ENCODE data around the gene YIF1B.

The YIF1B gene

DNA sequence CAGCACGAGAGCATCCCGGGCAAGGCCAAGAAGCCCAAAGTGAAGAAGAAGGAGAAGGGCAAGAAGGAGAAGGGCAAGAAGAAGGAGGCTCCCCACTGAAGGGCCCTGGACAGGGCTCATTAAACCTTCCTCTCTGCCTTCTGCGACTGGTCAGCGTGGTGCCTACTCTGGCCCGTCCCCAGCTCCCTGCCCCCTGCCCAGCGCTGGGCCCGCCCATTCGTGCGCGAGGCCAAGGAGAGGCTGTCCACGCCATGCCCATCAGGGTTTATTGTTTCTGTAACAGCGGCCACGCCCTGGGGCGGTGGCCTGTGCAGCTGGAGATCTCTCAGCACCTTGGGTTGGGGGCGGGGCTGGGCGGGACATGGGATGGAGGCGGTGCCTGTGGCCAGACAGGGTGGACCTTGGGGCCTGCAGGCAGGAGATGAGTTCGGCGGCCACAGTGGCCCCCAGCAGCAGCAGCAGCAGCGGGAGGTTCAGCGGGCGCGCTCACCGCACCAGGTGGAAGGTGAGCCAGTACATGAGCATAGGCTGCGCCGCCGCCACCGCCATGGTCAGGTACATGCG is 10.8 kb downstream of the YIF1B start:
- H3K4me3 ChIP-seq = no peak overlapping the region
- H3K27ac ChIP-seq = no peak overlapping the region
- no peak for DNase-seq (ENCODE audit: low spot score)
- TF ChIP-seq, protein P1, sequence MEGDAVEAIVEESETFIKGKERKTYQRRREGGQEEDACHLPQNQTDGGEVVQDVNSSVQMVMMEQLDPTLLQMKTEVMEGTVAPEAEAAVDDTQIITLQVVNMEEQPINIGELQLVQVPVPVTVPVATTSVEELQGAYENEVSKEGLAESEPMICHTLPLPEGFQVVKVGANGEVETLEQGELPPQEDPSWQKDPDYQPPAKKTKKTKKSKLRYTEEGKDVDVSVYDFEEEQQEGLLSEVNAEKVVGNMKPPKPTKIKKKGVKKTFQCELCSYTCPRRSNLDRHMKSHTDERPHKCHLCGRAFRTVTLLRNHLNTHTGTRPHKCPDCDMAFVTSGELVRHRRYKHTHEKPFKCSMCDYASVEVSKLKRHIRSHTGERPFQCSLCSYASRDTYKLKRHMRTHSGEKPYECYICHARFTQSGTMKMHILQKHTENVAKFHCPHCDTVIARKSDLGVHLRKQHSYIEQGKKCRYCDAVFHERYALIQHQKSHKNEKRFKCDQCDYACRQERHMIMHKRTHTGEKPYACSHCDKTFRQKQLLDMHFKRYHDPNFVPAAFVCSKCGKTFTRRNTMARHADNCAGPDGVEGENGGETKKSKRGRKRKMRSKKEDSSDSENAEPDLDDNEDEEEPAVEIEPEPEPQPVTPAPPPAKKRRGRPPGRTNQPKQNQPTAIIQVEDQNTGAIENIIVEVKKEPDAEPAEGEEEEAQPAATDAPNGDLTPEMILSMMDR (IDR thresholded peaks at IDR 0.05) = no peak

DNA sequence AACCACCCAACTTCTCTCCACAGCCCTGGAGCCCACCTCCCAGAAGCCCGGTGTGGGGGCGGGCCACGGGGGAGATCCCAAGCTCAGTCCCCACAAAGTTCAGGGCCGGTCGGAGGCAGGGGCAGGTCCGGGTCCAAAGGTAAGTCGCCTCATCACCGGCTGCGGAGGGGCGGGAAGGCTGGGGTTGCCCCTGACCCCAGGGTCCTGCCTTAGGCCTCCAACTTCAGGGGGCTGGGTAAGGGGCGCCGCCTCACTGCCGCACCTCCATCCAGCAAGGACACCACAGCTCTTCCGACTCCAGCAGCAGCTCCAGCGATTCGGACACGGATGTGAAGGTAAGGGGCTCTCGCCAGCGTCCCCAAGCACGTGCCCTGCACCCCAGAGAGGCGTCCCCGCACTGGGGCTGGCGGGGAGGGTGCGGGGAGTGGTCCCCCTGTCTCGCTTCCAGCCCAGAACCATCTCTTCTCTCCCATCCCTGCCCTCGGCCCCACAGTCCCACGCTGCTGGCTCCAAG is 11.3 kb downstream of the YIF1B start:
- Histone ChIP-seq H3K27ac (no peak overlapping the region), H3K4me3 (no peak overlapping the region)
- TF ChIP-seq, protein P1 (IDR thresholded peaks at IDR 0.05) = no peak
- no peak for DNase-seq (ENCODE audit: low spot score)

DNA sequence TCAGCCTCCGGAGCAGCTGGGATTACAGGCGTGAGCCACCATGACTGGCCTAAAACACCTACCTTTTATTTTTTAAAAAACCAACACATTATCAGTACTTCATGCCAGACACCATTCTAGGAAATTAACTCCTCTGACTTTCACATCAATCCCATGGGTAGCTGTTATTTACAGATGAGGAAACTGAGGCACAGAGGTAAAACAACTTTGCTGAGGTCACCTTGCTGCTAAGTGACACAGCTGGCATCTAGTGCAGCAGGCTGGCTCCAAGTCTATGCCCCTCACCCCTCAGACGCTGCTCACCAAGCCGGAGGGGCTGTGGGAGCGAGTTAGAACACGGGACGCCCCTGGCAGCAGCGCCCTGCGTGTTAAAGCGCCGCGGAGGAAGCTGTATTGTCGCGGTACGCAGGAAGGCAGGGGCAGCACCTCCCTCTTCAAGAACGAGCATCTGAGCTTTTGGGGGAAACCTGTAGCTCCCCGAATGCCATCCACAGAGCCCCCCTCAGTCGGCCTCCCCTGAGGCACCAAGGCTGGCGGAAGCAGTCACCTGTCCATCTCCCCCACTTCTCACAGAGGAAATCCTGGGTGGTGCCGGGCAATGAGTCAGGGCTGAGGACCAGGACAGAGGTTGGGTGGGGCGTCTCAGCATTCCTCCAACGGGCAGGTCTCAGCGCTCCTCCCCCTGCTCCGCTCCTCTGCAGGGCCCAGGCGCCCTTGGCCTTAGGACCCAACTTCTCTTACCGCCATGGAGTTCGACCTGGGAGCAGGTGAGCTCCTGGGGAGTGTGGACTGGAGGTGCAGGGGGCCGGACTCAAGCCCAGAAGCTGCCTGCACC is 12.0 kb downstream of the YIF1B start, which contains the start of gene C19orf33:
Gene C19orf33 (plus strand): TSS at position 735 of the 835 bp plus-strand sequence. CDS start 11 bp downstream, at position 746.
- Histone ChIP-seq H3K4me3 (no peak within 1 kb of the TSS), H3K27ac (no peak within 1 kb of the TSS)
- TF ChIP-seq, protein P1 (IDR thresholded peaks at IDR 0.05) = no peak
- no peak for DNase-seq (ENCODE audit: low spot score)

DNA sequence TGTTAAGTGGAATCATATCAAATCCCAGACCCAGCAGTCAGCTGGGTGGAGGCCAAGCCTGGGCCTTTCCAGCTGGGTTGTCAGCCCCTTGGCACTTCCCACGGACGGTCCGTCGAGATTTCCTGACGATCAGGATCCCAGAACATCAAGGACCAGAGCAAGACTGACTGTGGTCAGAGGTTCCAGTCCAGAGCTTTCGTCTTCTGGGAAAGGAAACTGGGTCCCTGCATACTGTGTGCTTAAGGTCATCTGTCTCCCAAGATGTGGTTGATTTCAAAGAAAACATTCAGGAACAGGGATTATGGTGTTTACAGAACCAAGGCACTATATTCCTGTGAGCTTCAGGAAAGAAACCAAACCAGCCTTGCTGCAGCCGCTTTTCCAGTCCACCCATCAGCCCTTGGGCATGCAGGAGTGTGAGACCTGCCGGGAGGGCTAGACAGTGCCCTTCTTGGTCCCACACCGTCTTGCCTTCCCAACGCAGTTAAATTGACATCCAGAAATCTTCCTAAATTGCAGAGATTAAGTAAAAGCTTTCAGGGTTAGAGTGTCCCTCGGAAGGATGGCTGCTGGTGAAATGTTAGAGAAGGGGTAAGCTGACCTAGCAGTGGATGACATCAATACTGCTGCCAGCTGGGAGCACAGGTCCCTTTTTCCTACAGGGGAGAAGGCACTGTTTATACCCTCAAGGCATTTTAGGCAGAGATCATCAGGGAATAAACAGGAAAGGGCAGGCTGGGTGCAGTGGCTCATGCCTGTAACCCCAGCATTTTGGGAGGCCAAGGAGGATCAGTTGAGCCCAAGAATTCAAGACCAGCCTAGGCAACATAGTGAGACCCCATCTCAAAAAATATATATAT is 16.7 kb downstream of the YIF1B start:
- TF ChIP-seq, protein P1 (IDR thresholded peaks at IDR 0.05) = no peak
- Histone ChIP-seq H3K27ac (peak overlapping the region; percentile 42 to 66), H3K4me3 (no peak overlapping the region)
- no peak for DNase-seq (ENCODE audit: low spot score)

DNA sequence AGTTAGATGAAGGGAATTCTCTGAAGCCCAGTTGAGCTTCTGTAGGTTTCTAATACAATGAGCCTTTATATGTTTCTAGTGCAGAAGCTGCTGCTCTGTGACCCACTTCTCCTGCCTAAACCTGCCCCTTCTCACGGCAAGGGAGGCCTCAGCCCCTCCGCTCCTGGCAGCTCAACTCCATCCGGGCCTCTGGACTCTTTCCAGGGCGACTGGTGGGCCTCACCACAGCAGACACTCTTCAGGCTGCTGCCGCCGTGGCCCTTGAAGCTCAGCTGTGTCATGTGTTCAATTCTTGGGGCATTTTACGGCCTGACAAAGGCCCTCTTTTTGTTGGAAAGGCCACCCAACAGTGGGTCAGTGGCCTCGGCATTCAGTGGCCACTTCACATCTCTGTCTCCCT is 21.7 kb downstream of the YIF1B start:
- TF ChIP-seq, protein P1 (IDR thresholded peaks at IDR 0.05) = no peak
- no peak overlapping the region for H3K27ac ChIP-seq
- H3K4me3 ChIP-seq = no peak overlapping the region
- DNase-seq (ENCODE audit: low spot score) = no peak

DNA sequence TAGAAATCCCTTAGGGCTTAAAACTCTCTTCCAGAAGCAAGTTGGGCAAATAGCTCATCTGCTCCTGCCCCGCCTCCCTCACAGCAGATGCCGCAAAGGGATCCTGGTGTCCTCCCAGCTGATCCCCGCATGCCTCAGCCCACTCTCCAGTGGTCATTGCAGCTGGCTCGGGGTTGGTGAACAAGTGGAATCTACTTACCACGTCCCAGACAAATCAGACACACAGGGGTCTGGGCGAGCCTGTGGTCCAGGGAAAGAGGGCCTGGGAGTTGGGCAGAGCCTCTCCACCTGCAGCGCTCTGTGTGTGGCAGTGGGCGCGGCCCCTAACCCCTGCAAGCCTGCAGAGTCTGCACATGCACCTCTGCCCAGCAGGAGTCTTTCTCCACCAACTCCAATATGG is 22.5 kb downstream of the YIF1B start:
- TF ChIP-seq, protein P1 (IDR thresholded peaks at IDR 0.05) = no peak
- no peak for DNase-seq (ENCODE audit: low spot score)
- H3K4me3 ChIP-seq = no peak overlapping the region
- no peak overlapping the region for H3K27ac ChIP-seq
